HepG2 (cell line): Measurements from ENCODE around the gene ZBTB21. TPM values are rescaled to one million over a fixed set of nuclear protein-coding genes. Genes with fewer than 3 reads are reported as not detected.

Source experiments
- ATAC-seq: fragments of 200-7000 bp; cut with Tn5 transposase; 3 replicates; pipeline ENCODE4 v1.9.1; 2020; ENCODE audit warnings: mild to moderate bottlenecking, moderate library complexity
- BruUV-seq: library from RNA; stranded (reverse); fragments of 400-500 nt; replicated peaks from 2 replicates; lab custom pipeline; 2021; lab: Mats Ljungman, UMichigan
- CTCF ChIA-PET: fragments of 300-600 bp; formaldehyde crosslinking; extraction: SDS; loops from one replicate; lab custom pipeline; 2021; ENCODE audit warnings: low total read pairs, inconsistent platforms, low intra/inter-chr PET ratio; lab: Yijun Ruan, JAX
- POLR2A ChIA-PET: fragments of 350-600 bp; sonication (Branson Sonifier 250); formaldehyde crosslinking; loops from one replicate; lab custom pipeline; 2020; ENCODE audit warnings: antibody characterized with exemption, inconsistent platforms; lab: Yijun Ruan, JAX
- DNase-seq: peaks from one replicate; pipeline ENCODE4 v3.0.0-alpha.2; 2015; ENCODE audit warnings: low spot score
- FAIRE-seq: peaks from 3 replicates; lab custom pipeline; 2011; peaks lifted over from hg19 to GRCh38; lab: Jason Lieb, UNC
- H2AFZ ChIP-seq: one replicate; pipeline ENCODE4 v1.6.1; 2011; ENCODE audit warnings: low read length, inconsistent platforms
- H3K27ac ChIP-seq: fragments of 300-600 bp; 3 replicates; pipeline ENCODE4 v1.8.0; 2011; ENCODE audit warnings: mixed run types, mild to moderate bottlenecking, mixed read lengths, low read length, inconsistent platforms; ENCODE audit not compliant: insufficient read depth; ENCODE audit errors: extremely low read length
- H3K27me3 ChIP-seq, 2 experiments: fragments of 200-600 bp in 1 of 2; 2 replicates in 1 of 2; 3 replicates in 1 of 2; pipeline versions ENCODE4 v1.6.0 to v1.8.0; 2011; ENCODE audit warnings: low read length in 2 of 2, mild to moderate bottlenecking in 2 of 2, moderate library complexity in 2 of 2, inconsistent platforms in 1 of 2; ENCODE audit not compliant: insufficient read depth in 2 of 2, control insufficient read depth in 1 of 2
- H3K36me3 ChIP-seq, 2 experiments: fragments of 200-600 bp in 1 of 2; replicated peaks in 1 of 2; 2 replicates in 1 of 2; 3 replicates in 1 of 2; pipeline versions ENCODE4 v1.5.1 to v1.8.0; 2011; ENCODE audit warnings: low read length in 2 of 2, inconsistent platforms in 1 of 2; ENCODE audit not compliant: insufficient read depth in 2 of 2, control insufficient read depth in 1 of 2
- H3K4me1 ChIP-seq: 2 replicates; pipeline ENCODE4 v1.5.1; 2012; ENCODE audit warnings: low read length, inconsistent platforms; ENCODE audit not compliant: insufficient read depth
- H3K4me2 ChIP-seq: 2 replicates; pipeline ENCODE4 v1.6.0; 2011; ENCODE audit warnings: low read depth, low read length, inconsistent platforms
- H3K4me3 ChIP-seq, 3 experiments: fragments of 200-600 bp in 1 of 3; sonication (generic), shearing (Covaris generic) in 1 of 3; replicated peaks in 1 of 3; 2 replicates each; pipeline ENCODE4 v1.5.1; 2011 to 2016; ENCODE audit warnings: low read length in 3 of 3, inconsistent platforms in 2 of 3, low read depth in 2 of 3, mild to moderate bottlenecking in 2 of 3, control low read depth in 1 of 3, mixed read lengths in 1 of 3; ENCODE audit not compliant: insufficient read depth in 1 of 3
- H3K79me2 ChIP-seq: one replicate; pipeline ENCODE4 v1.6.1; 2011; ENCODE audit warnings: low read length, inconsistent platforms; ENCODE audit not compliant: insufficient read depth
- H3K9ac ChIP-seq: 2 replicates; pipeline ENCODE4 v1.6.0; 2011; ENCODE audit warnings: mild to moderate bottlenecking, low read depth, low read length, inconsistent platforms; ENCODE audit not compliant: insufficient read depth
- H3K9me3 ChIP-seq: 2 replicates; pipeline ENCODE4 v1.5.1; 2012; ENCODE audit warnings: mild to moderate bottlenecking, low read length
- H4K20me1 ChIP-seq: 2 replicates; pipeline ENCODE4 v1.6.0; 2011; ENCODE audit warnings: inconsistent platforms, mild to moderate bottlenecking, low read length, moderate library complexity; ENCODE audit not compliant: insufficient read depth
- MLXIP ChIP-seq: sonication (generic); formaldehyde crosslinking; IDR thresholded peaks from 2 replicates; pipeline ENCODE4 v1.9.0; 2021; ENCODE audit warnings: missing genetic modification reagents, borderline replicate concordance
- PLRG1 ChIP-seq: fragments of 450-650 bp; conservative IDR thresholded peaks from 2 replicates; pipeline ENCODE4 v1.6.1; 2016
- XBP1 ChIP-seq: sonication (generic); formaldehyde crosslinking; IDR thresholded peaks from 2 replicates; pipeline ENCODE4 v1.5.0; 2020; ENCODE audit warnings: missing genetic modification reagents
- WGBS: methylation state at CpG from one replicate; pipeline ENCODE4 v1.1.6; 2017; ENCODE audit warnings: low lambda C conversion rate; 5-methylcytosine and 5-hydroxymethylcytosine counted together
- in situ Hi-C: cut with HindIII; loops from 2 replicates; pipeline ENCODE4 v1.10.0; 2017; ENCODE audit warnings: low pct_unique_long_range_greater_than_20kb; ENCODE audit not compliant: extremely low pct_ligation_motif_present
- intact Hi-C: fragments of 100-400 bp; cut with micrococcal nuclease; formaldehyde crosslinking; loops from one replicate; pipeline ENCODE4 v1.10.0; 2022; ENCODE audit not compliant: unreplicated experiment
- polyA plus RNA-seq, 8 experiments: library from polyadenylated mRNA; depleted of rRNA in 3 of 8; stranded (reverse) in 7 of 8; unstranded in 1 of 8; fragments of >200 nt; fragmentation: Illumina TruSeq in 4 of 8; extraction: Trizol in 4 of 8; gene quantifications; 2 replicates each; pipeline versions ENCODE4 v1.2.1 to v1.2.3, GENCODE V29; 2011 to 2016; ENCODE audit warnings: low read depth in 4 of 8, missing spikeins in 1 of 8, mixed read lengths in 1 of 8; ENCODE audit not compliant: insufficient read depth in 1 of 8
- total RNA-seq, 5 experiments: library from RNA; depleted of rRNA; stranded (reverse); fragments of >200 nt; fragmentation: Illumina TruSeq; extraction: Trizol; gene quantifications; 2 replicates each; pipeline ENCODE4 v1.2.3, GENCODE V29; 2016; ENCODE audit warnings: low read depth in 1 of 5
- TF ChIP-seq, protein P1 (sequence below): sonication (generic); formaldehyde crosslinking; IDR thresholded peaks from 2 replicates; pipeline ENCODE4 v1.5.1; 2020; ENCODE audit warnings: mild to moderate bottlenecking, missing genetic modification reagents, moderate library complexity
- TF ChIP-seq, protein P2 (sequence below): sonication (generic); formaldehyde crosslinking; IDR thresholded peaks from 2 replicates; pipeline ENCODE4 v1.4.0; 2020; ENCODE audit warnings: mild to moderate bottlenecking, missing genetic modification reagents, borderline replicate concordance
- TF ChIP-seq, protein P3 (sequence below): IDR thresholded peaks from 2 replicates; pipeline ENCODE4 v1.6.1; 2016; ENCODE audit warnings: missing compliant biosample characterization, missing genetic modification reagents, borderline replicate concordance

ZBTB21 gene
- total and polyA plus RNA-seq, 2 of the 13 experiments (the other 11 are each of a cell fraction or from before 2014, with no cell fraction given), result 4.5 to 6.1 TPM

- TF ChIP-seq, protein P1, sequence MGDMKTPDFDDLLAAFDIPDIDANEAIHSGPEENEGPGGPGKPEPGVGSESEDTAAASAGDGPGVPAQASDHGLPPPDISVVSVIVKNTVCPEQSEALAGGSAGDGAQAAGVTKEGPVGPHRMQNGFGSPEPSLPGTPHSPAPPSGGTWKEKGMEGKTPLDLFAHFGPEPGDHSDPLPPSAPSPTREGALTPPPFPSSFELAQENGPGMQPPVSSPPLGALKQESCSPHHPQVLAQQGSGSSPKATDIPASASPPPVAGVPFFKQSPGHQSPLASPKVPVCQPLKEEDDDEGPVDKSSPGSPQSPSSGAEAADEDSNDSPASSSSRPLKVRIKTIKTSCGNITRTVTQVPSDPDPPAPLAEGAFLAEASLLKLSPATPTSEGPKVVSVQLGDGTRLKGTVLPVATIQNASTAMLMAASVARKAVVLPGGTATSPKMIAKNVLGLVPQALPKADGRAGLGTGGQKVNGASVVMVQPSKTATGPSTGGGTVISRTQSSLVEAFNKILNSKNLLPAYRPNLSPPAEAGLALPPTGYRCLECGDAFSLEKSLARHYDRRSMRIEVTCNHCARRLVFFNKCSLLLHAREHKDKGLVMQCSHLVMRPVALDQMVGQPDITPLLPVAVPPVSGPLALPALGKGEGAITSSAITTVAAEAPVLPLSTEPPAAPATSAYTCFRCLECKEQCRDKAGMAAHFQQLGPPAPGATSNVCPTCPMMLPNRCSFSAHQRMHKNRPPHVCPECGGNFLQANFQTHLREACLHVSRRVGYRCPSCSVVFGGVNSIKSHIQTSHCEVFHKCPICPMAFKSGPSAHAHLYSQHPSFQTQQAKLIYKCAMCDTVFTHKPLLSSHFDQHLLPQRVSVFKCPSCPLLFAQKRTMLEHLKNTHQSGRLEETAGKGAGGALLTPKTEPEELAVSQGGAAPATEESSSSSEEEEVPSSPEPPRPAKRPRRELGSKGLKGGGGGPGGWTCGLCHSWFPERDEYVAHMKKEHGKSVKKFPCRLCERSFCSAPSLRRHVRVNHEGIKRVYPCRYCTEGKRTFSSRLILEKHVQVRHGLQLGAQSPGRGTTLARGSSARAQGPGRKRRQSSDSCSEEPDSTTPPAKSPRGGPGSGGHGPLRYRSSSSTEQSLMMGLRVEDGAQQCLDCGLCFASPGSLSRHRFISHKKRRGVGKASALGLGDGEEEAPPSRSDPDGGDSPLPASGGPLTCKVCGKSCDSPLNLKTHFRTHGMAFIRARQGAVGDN (CRISPR knock-in tag), result no peak
Observed at GRCh38 chr21:42016364-42016985, 6.3 kb upstream of the ZBTB21 start (continued).

- DNase-seq (no peak), FAIRE-seq (no peak), ATAC-seq (no peak)
- ChIA-PET CTCF (no interaction called here), POLR2A (no interaction called here)
- H3K79me2 ChIP-seq, result peaks cover 2% of the 10 kb centered on the region
- H3K9me3 ChIP-seq, result 0 out of 2 replicates have a peak, but pooled peaks cover 4% of the 10 kb centered on the region
- no peak overlapping the region for H3K4me3 ChIP-seq
- peaks cover 8% of the 10 kb centered on the region for H3K4me1 ChIP-seq
- H3K4me2 ChIP-seq, result no peak overlapping the region
- H3K27ac ChIP-seq, result no peak overlapping the region
- 76% methylated on average over 7 of the region's 7 CpGs for WGBS
- H4K20me1 ChIP-seq, result no peaks in the 10 kb centered on the region
- peaks cover 0 to 3% of the 10 kb centered on the region in 2 experiments; a peak in 2 of 5 replicates for H3K27me3 ChIP-seq
- H2AFZ ChIP-seq, result no peak overlapping the region
- no TSS peak for BruUV-seq
- H3K9ac ChIP-seq, result no peak overlapping the region
- in situ Hi-C loops (no loop called here), intact Hi-C loops (no loop called here)
- H3K36me3 ChIP-seq, result no peaks in the 10 kb centered on the region
- TF ChIP-seq, protein P2, sequence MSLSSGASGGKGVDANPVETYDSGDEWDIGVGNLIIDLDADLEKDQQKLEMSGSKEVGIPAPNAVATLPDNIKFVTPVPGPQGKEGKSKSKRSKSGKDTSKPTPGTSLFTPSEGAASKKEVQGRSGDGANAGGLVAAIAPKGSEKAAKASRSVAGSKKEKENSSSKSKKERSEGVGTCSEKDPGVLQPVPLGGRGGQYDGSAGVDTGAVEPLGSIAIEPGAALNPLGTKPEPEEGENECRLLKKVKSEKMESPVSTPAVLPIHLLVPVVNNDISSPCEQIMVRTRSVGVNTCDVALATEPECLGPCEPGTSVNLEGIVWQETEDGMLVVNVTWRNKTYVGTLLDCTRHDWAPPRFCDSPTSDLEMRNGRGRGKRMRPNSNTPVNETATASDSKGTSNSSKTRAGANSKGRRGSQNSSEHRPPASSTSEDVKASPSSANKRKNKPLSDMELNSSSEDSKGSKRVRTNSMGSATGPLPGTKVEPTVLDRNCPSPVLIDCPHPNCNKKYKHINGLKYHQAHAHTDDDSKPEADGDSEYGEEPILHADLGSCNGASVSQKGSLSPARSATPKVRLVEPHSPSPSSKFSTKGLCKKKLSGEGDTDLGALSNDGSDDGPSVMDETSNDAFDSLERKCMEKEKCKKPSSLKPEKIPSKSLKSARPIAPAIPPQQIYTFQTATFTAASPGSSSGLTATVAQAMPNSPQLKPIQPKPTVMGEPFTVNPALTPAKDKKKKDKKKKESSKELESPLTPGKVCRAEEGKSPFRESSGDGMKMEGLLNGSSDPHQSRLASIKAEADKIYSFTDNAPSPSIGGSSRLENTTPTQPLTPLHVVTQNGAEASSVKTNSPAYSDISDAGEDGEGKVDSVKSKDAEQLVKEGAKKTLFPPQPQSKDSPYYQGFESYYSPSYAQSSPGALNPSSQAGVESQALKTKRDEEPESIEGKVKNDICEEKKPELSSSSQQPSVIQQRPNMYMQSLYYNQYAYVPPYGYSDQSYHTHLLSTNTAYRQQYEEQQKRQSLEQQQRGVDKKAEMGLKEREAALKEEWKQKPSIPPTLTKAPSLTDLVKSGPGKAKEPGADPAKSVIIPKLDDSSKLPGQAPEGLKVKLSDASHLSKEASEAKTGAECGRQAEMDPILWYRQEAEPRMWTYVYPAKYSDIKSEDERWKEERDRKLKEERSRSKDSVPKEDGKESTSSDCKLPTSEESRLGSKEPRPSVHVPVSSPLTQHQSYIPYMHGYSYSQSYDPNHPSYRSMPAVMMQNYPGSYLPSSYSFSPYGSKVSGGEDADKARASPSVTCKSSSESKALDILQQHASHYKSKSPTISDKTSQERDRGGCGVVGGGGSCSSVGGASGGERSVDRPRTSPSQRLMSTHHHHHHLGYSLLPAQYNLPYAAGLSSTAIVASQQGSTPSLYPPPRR (CRISPR knock-in tag), result no peak
- TF ChIP-seq, protein P3, sequence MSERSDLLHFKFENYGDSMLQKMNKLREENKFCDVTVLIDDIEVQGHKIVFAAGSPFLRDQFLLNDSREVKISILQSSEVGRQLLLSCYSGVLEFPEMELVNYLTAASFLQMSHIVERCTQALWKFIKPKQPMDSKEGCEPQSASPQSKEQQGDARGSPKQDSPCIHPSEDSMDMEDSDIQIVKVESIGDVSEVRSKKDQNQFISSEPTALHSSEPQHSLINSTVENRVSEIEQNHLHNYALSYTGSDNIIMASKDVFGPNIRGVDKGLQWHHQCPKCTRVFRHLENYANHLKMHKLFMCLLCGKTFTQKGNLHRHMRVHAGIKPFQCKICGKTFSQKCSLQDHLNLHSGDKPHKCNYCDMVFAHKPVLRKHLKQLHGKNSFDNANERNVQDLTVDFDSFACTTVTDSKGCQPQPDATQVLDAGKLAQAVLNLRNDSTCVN (CRISPR knock-in tag), result no peak
- no peak for TF ChIP-seq PLRG1
- TF ChIP-seq XBP1 (CRISPR knock-in tag), result no peak
- no peak for TF ChIP-seq MLXIP (CRISPR knock-in tag)
Observed at GRCh38 chr21:42013931-42014330, 3.8 kb upstream of the ZBTB21 start.
